ENCODE measurements around the gene ALDH1A2.
"Not testable (repeated sequence)": the region's sequence is repeated elsewhere in the genome, so short reads cannot be mapped to it uniquely, and the experiment has no call there.

Gene ALDH1A2

GRCh38 chr15:58065445-58066041 lies at the start of gene ALDH1A2:
Gene ALDH1A2 (minus strand): TSS chr15:58065711. CDS start chr15:58065650, 61 bp downstream.
- peaks cover 82% of the 10 kb centered on the region for H3K27me3 ChIP-seq (ENCODE audit: control insufficient read depth, insufficient read depth, low read length)
- no peak within 1 kb of the TSS for H3K27ac ChIP-seq (ENCODE audit: low read length)
- H3K9me3 ChIP-seq (ENCODE audit: control insufficient read depth, low read depth, low read length) = no peaks in the 10 kb centered on the region
- H3K9ac ChIP-seq (ENCODE audit: low read length) = no peak within 1 kb of the TSS
- no peaks in the 10 kb centered on the region for H3K36me3 ChIP-seq (ENCODE audit: control insufficient read depth, low read depth, low read length)
- peak within 1 kb of the TSS; percentile 50 for H3K4me3 ChIP-seq (ENCODE audit: low read length)
- H3K4me1 ChIP-seq (ENCODE audit: control insufficient read depth, low read depth, low read length) = peaks cover 8% of the 10 kb centered on the region

- Histone ChIP-seq H3K4me1 (ENCODE audit: control insufficient read depth, low read depth, low read length) (no peaks in the 10 kb centered on the region), H3K9me3 (ENCODE audit: control insufficient read depth, low read depth, low read length) (no peaks in the 10 kb centered on the region), H3K27me3 (ENCODE audit: control insufficient read depth, insufficient read depth, low read length) (no peaks in the 10 kb centered on the region), H3K4me3 (ENCODE audit: low read length) (no peak overlapping the region), H3K9ac (ENCODE audit: low read length) (no peak overlapping the region), H3K36me3 (ENCODE audit: control insufficient read depth, low read depth, low read length) (no peaks in the 10 kb centered on the region), H3K27ac (ENCODE audit: low read length) (no peak overlapping the region)
These were observed 49.3 kb upstream of the ALDH1A2 start for GRCh38 chr15:58114812-58115211.

- Histone ChIP-seq H3K36me3 (ENCODE audit: control insufficient read depth, low read depth, low read length) (no peaks in the 10 kb centered on the region), H3K27me3 (ENCODE audit: control insufficient read depth, insufficient read depth, low read length) (no peaks in the 10 kb centered on the region), H3K4me3 (ENCODE audit: low read length) (no peak overlapping the region), H3K4me1 (ENCODE audit: control insufficient read depth, low read depth, low read length) (no peaks in the 10 kb centered on the region), H3K9me3 (ENCODE audit: control insufficient read depth, low read depth, low read length) (no peaks in the 10 kb centered on the region), H3K9ac (ENCODE audit: low read length) (no peak overlapping the region), H3K27ac (ENCODE audit: low read length) (no peak overlapping the region)
These were observed 48.9 kb upstream of the ALDH1A2 start for GRCh38 chr15:58114388-58114787.

- not testable (repeated sequence) for H3K4me1 ChIP-seq (ENCODE audit: control insufficient read depth, low read depth, low read length)
These were observed 47.8 kb upstream of the ALDH1A2 start for GRCh38 chr15:58113358-58113757.

GRCh38 chr15:58111718-58112104 lies 46.2 kb upstream of the ALDH1A2 start:
- H3K4me3 ChIP-seq (ENCODE audit: low read length) = no peak overlapping the region
- no peaks in the 10 kb centered on the region for H3K9me3 ChIP-seq (ENCODE audit: control insufficient read depth, low read depth, low read length)
- no peaks in the 10 kb centered on the region for H3K36me3 ChIP-seq (ENCODE audit: control insufficient read depth, low read depth, low read length)
- H3K4me1 ChIP-seq (ENCODE audit: control insufficient read depth, low read depth, low read length) = no peaks in the 10 kb centered on the region
- H3K9ac ChIP-seq (ENCODE audit: low read length) = no peak overlapping the region
- H3K27ac ChIP-seq (ENCODE audit: low read length) = no peak overlapping the region
- H3K27me3 ChIP-seq (ENCODE audit: control insufficient read depth, insufficient read depth, low read length) = no peaks in the 10 kb centered on the region

More at GRCh38 chr15:58113358-58113757, 47.8 kb upstream of the ALDH1A2 start:
- H3K9me3 ChIP-seq (ENCODE audit: control insufficient read depth, low read depth, low read length); H3K4me3 ChIP-seq (ENCODE audit: low read length); H3K27me3 ChIP-seq (ENCODE audit: control insufficient read depth, insufficient read depth, low read length); H3K27ac ChIP-seq (ENCODE audit: low read length); H3K9ac ChIP-seq (ENCODE audit: low read length); H3K36me3 ChIP-seq (ENCODE audit: control insufficient read depth, low read depth, low read length): not testable (repeated sequence)

- Histone ChIP-seq H3K27ac (ENCODE audit: low read length) (no peak overlapping the region), H3K4me1 (ENCODE audit: control insufficient read depth, low read depth, low read length) (no peaks in the 10 kb centered on the region)
These were observed 45.6 kb upstream of the ALDH1A2 start for GRCh38 chr15:58110999-58111717.

GRCh38 chr15:58109419-58109818 lies 43.9 kb upstream of the ALDH1A2 start:
- Histone ChIP-seq H3K27ac (ENCODE audit: low read length) (no peak overlapping the region), H3K36me3 (ENCODE audit: control insufficient read depth, low read depth, low read length) (no peaks in the 10 kb centered on the region), H3K9me3 (ENCODE audit: control insufficient read depth, low read depth, low read length) (no peaks in the 10 kb centered on the region), H3K4me3 (ENCODE audit: low read length) (no peak overlapping the region), H3K9ac (ENCODE audit: low read length) (no peak overlapping the region), H3K27me3 (ENCODE audit: control insufficient read depth, insufficient read depth, low read length) (no peaks in the 10 kb centered on the region), H3K4me1 (ENCODE audit: control insufficient read depth, low read depth, low read length) (no peaks in the 10 kb centered on the region)

More at GRCh38 chr15:58110999-58111717, 45.6 kb upstream of the ALDH1A2 start:
- Histone ChIP-seq H3K36me3 (ENCODE audit: control insufficient read depth, low read depth, low read length) (no peaks in the 10 kb centered on the region), H3K27me3 (ENCODE audit: control insufficient read depth, insufficient read depth, low read length) (no peaks in the 10 kb centered on the region), H3K4me3 (ENCODE audit: low read length) (no peak overlapping the region), H3K9ac (ENCODE audit: low read length) (no peak overlapping the region), H3K9me3 (ENCODE audit: control insufficient read depth, low read depth, low read length) (no peaks in the 10 kb centered on the region)

GRCh38 chr15:58108117-58108516 lies 42.6 kb upstream of the ALDH1A2 start:
- H3K9me3 ChIP-seq (ENCODE audit: control insufficient read depth, low read depth, low read length) = no peaks in the 10 kb centered on the region
- H3K4me3 ChIP-seq (ENCODE audit: low read length) = no peak overlapping the region
- no peaks in the 10 kb centered on the region for H3K36me3 ChIP-seq (ENCODE audit: control insufficient read depth, low read depth, low read length)
- H3K27ac ChIP-seq (ENCODE audit: low read length) = no peak overlapping the region
- H3K27me3 ChIP-seq (ENCODE audit: control insufficient read depth, insufficient read depth, low read length) = no peaks in the 10 kb centered on the region
- H3K4me1 ChIP-seq (ENCODE audit: control insufficient read depth, low read depth, low read length) = no peaks in the 10 kb centered on the region
- H3K9ac ChIP-seq (ENCODE audit: low read length) = no peak overlapping the region

- Histone ChIP-seq H3K9ac (ENCODE audit: low read length) (no peak overlapping the region), H3K27me3 (ENCODE audit: control insufficient read depth, insufficient read depth, low read length) (no peaks in the 10 kb centered on the region), H3K9me3 (ENCODE audit: control insufficient read depth, low read depth, low read length) (no peaks in the 10 kb centered on the region), H3K4me1 (ENCODE audit: control insufficient read depth, low read depth, low read length) (no peaks in the 10 kb centered on the region), H3K27ac (ENCODE audit: low read length) (no peak overlapping the region), H3K4me3 (ENCODE audit: low read length) (no peak overlapping the region), H3K36me3 (ENCODE audit: control insufficient read depth, low read depth, low read length) (no peaks in the 10 kb centered on the region)
These were observed 38.0 kb upstream of the ALDH1A2 start for GRCh38 chr15:58103482-58103881.

- H3K36me3 ChIP-seq (ENCODE audit: control insufficient read depth, low read depth, low read length) = no peaks in the 10 kb centered on the region
- no peak overlapping the region for H3K27ac ChIP-seq (ENCODE audit: low read length)
- no peak overlapping the region for H3K9ac ChIP-seq (ENCODE audit: low read length)
- no peak overlapping the region for H3K4me3 ChIP-seq (ENCODE audit: low read length)
- no peaks in the 10 kb centered on the region for H3K27me3 ChIP-seq (ENCODE audit: control insufficient read depth, insufficient read depth, low read length)
- no peaks in the 10 kb centered on the region for H3K4me1 ChIP-seq (ENCODE audit: control insufficient read depth, low read depth, low read length)
- no peaks in the 10 kb centered on the region for H3K9me3 ChIP-seq (ENCODE audit: control insufficient read depth, low read depth, low read length)
These were observed 31.1 kb upstream of the ALDH1A2 start for GRCh38 chr15:58096529-58097084.

GRCh38 chr15:58095415-58095814 lies 29.9 kb upstream of the ALDH1A2 start:
- no peaks in the 10 kb centered on the region for H3K36me3 ChIP-seq (ENCODE audit: control insufficient read depth, low read depth, low read length)
- H3K4me1 ChIP-seq (ENCODE audit: control insufficient read depth, low read depth, low read length) = no peaks in the 10 kb centered on the region
- H3K9ac ChIP-seq (ENCODE audit: low read length) = no peak overlapping the region
- no peaks in the 10 kb centered on the region for H3K27me3 ChIP-seq (ENCODE audit: control insufficient read depth, insufficient read depth, low read length)
- no peaks in the 10 kb centered on the region for H3K9me3 ChIP-seq (ENCODE audit: control insufficient read depth, low read depth, low read length)
- no peak overlapping the region for H3K4me3 ChIP-seq (ENCODE audit: low read length)
- no peak overlapping the region for H3K27ac ChIP-seq (ENCODE audit: low read length)

- no peak overlapping the region for H3K4me3 ChIP-seq (ENCODE audit: low read length)
- H3K9me3 ChIP-seq (ENCODE audit: control insufficient read depth, low read depth, low read length) = no peaks in the 10 kb centered on the region
- H3K36me3 ChIP-seq (ENCODE audit: control insufficient read depth, low read depth, low read length) = no peaks in the 10 kb centered on the region
- no peak overlapping the region for H3K27ac ChIP-seq (ENCODE audit: low read length)
- H3K27me3 ChIP-seq (ENCODE audit: control insufficient read depth, insufficient read depth, low read length) = no peaks in the 10 kb centered on the region
- H3K9ac ChIP-seq (ENCODE audit: low read length) = no peak overlapping the region
- no peaks in the 10 kb centered on the region for H3K4me1 ChIP-seq (ENCODE audit: control insufficient read depth, low read depth, low read length)
These were observed 22.4 kb upstream of the ALDH1A2 start for GRCh38 chr15:58087871-58088270.

Measured in iPS-18a (cell line).